Gastroesophageal sphincter (tissue), 4 donors: ENCODE data around the gene PAXIP1. TPM values are rescaled to one million over a fixed set of nuclear protein-coding genes. Genes with fewer than 3 reads are reported as not detected.

ENCODE experiments used
- ATAC-seq: fragments of 150-250 bp; one replicate; pipeline ENCODE4 v1.9.1; 2016; ENCODE audit warnings: mild to moderate bottlenecking, moderate library complexity
- H3K27ac ChIP-seq, 4 donors: fragments of 200-600 bp; sonication (generic) in 3 of 4; 1 replicate in 3 of 4; 2 replicates in 1 of 4; pipeline ENCODE4 v1.5.1; 2016 to 2019
- H3K27me3 ChIP-seq: fragments of 200-600 bp; sonication (generic); one replicate; pipeline ENCODE4 v1.5.1; 2019
- H3K36me3 ChIP-seq, 2 donors: fragments of 200-600 bp; sonication (generic); one replicate each; pipeline ENCODE4 v1.5.1; 2019; ENCODE audit warnings: control low read depth in 1 of 2
- H3K4me1 ChIP-seq, 3 donors: fragments of 200-600 bp; sonication (generic); 1 replicate in 2 of 3; 2 replicates in 1 of 3; pipeline ENCODE4 v1.5.1; 2016 to 2019; ENCODE audit warnings: control low read depth in 2 of 3
- H3K4me3 ChIP-seq, 2 donors: fragments of 200-600 bp; sonication (generic); one replicate each; pipeline ENCODE4 v1.5.1; 2019; ENCODE audit warnings: mild to moderate bottlenecking in 1 of 2, moderate library complexity in 1 of 2
- H3K9me3 ChIP-seq, 3 donors: fragments of 200-600 bp; sonication (generic); one replicate each; pipeline ENCODE4 v1.5.1; 2017 to 2019; ENCODE audit warnings: control low read depth in 2 of 3
- CTCF ChIP-seq, 4 experiments: fragments of 200-600 bp in 2 of 4; fragments of 450-650 bp in 2 of 4; sonication (generic) in 1 of 4; IDR thresholded peaks; one replicate each; pipeline ENCODE4 v1.5.1; 2017 to 2019; ENCODE audit warnings: antibody characterized with exemption in 4 of 4, mild to moderate bottlenecking in 2 of 4, moderate library complexity in 2 of 4
- EP300 ChIP-seq: sonication (generic); formaldehyde crosslinking; IDR thresholded peaks from one replicate; pipeline ENCODE4 v1.6.1; 2017; ENCODE audit warnings: antibody characterized with exemption, mild to moderate bottlenecking
- POLR2A ChIP-seq, 2 donors: fragments of 450-650 bp; IDR thresholded peaks; one replicate each; pipeline ENCODE4 v1.6.1; 2017; ENCODE audit warnings: antibody characterized with exemption in 2 of 2, mild to moderate bottlenecking in 2 of 2, moderate library complexity in 1 of 2
- POLR2AphosphoS5 ChIP-seq: sonication (generic); formaldehyde crosslinking; IDR thresholded peaks from one replicate; pipeline ENCODE4 v1.6.1; 2017; ENCODE audit warnings: antibody characterized with exemption
- WGBS, 2 donors: methylation state at CpG; one replicate each; pipeline ENCODE4 v1.1.5; 2018; ENCODE audit warnings: low coverage in 1 of 2; 5-methylcytosine and 5-hydroxymethylcytosine counted together
- total RNA-seq, 4 donors: library from RNA; depleted of rRNA; stranded (reverse); fragments of >200 nt; gene quantifications; one replicate each; pipeline ENCODE4 v1.1.0, GENCODE V29; 2016

Gene PAXIP1
- total RNA-seq, 4 donors from 2014 or later = 8.1 to 14.3 (median 10.6) TPM

DNA sequence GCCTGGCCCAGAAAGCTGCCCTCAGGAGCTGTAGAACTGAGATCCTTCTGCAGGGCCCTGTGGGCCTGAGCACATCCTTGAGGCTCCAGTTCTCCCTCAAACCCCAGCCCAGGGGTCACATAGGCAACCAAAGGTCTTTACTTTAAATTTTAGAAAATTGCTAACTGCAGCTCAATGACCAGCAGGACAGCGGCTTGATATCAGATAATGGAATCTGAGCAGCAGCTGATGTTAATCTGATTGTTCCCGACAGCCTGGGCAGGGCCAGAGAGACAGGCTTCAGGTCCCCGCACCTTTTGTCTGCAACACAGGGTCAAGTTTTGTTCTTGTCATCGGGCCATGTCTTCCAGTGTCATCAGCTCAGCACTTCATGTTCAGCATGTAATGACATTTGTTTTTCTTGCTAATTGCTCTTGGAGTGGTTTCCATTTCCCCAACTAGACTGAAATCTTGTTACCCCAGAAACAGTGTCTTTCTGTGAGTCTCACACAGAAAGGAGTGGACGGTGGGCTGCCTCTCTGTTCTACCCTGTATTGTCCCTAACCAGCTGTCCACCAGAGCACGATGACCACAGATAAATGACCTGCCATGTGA, 91.0 kb downstream of the PAXIP1 start:
- H3K27ac ChIP-seq = no peak overlapping the region
- H3K36me3 ChIP-seq = no peaks in the 10 kb centered on the region
- H3K9me3 ChIP-seq = peaks cover 0 to 16% (median 0%) of the 10 kb centered on the region in 3 donors
- peaks cover 0 to 12% (median 3%) of the 10 kb centered on the region in 3 donors for H3K4me1 ChIP-seq
- peaks cover 71% of the 10 kb centered on the region for H3K27me3 ChIP-seq
- no peak for TF ChIP-seq POLR2AphosphoS5
- ATAC-seq = no peak
- H3K4me3 ChIP-seq = no peak overlapping the region
- WGBS, 2 donors = 81 to 82% methylated on average over 3 to 5 of the region's 6 CpGs

- Histone ChIP-seq H3K36me3 (no peaks in the 10 kb centered on the region), H3K4me1 (peaks cover 0 to 12% (median 3%) of the 10 kb centered on the region in 3 donors), H3K27ac (no peak overlapping the region), H3K4me3 (no peak overlapping the region), H3K27me3 (peaks cover 70% of the 10 kb centered on the region), H3K9me3 (peaks cover 0 to 19% (median 0%) of the 10 kb centered on the region in 3 donors)
- TF ChIP-seq CTCF (IDR thresholded peaks at IDR 0.05) (no peak), EP300 (no peak), POLR2AphosphoS5 (no peak), POLR2A (IDR thresholded peaks at IDR 0.05) (no peak)
- 25% methylated on average over 1 of the region's 2 CpGs; no CpG with 5 or more reads in 1 of the 2 donors for WGBS, 2 donors
- ATAC-seq = no peak
Measured at GRCh38 chr7:154911411-154911810, 91.5 kb downstream of the PAXIP1 start.

DNA sequence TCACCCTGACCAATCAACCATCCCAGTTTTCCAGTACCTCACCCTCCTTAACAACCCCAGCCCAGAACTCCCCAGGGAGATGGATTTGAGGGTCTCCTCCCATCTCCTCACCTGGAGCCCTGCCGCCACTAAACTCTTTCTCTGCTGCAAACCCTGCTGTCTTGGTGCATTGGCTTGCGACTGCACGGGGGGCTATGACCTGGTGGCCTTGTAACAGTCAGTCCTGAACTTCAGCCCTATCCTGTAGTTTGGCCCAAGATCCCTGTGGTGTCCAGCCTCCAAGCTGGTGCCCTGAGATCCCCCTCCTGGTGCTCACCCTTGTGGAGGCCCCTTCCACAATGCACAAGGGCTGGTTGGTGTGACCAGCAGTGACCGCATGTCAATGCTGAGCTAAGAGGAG, 91.9 kb downstream of the PAXIP1 start:
- no peak for ATAC-seq
- Histone ChIP-seq H3K9me3 (peaks cover 0 to 19% (median 0%) of the 10 kb centered on the region in 3 donors), H3K36me3 (no peaks in the 10 kb centered on the region), H3K4me1 (peaks cover 0 to 12% (median 3%) of the 10 kb centered on the region in 3 donors), H3K27me3 (peaks cover 66% of the 10 kb centered on the region), H3K27ac (no peak overlapping the region), H3K4me3 (no peak overlapping the region)
- WGBS, 2 donors = 100% methylated on average over 1 to 3 of the region's 4 CpGs
- TF ChIP-seq CTCF (IDR thresholded peaks at IDR 0.05) (no peak), POLR2AphosphoS5 (no peak), POLR2A (IDR thresholded peaks at IDR 0.05) (no peak), EP300 (no peak)

GRCh38 chr7:154910125-154910524, 92.8 kb downstream of the PAXIP1 start:
- H3K4me1 ChIP-seq = peaks cover 0 to 12% (median 3%) of the 10 kb centered on the region in 3 donors
- no peaks in the 10 kb centered on the region for H3K36me3 ChIP-seq
- H3K27me3 ChIP-seq = peaks cover 59% of the 10 kb centered on the region
- H3K9me3 ChIP-seq = peaks cover 0 to 19% (median 0%) of the 10 kb centered on the region in 3 donors
- no CpG with 5 or more reads among the region's 4 CpGs for WGBS, 2 donors
- no peak overlapping the region for H3K4me3 ChIP-seq
- TF ChIP-seq EP300 = no peak
- no peak for TF ChIP-seq POLR2AphosphoS5
- TF ChIP-seq CTCF (IDR thresholded peaks at IDR 0.05) = no peak
- no peak for TF ChIP-seq POLR2A (IDR thresholded peaks at IDR 0.05)
- no peak for ATAC-seq
- no peak overlapping the region for H3K27ac ChIP-seq

GRCh38 chr7:154909241-154910105, 93.5 kb downstream of the PAXIP1 start:
- Histone ChIP-seq H3K27me3 (peaks cover 55% of the 10 kb centered on the region), H3K4me1 (peaks cover 0 to 9% (median 3%) of the 10 kb centered on the region in 3 donors), H3K27ac (no peak overlapping the region), H3K36me3 (no peaks in the 10 kb centered on the region), H3K9me3 (peaks cover 0 to 19% (median 0%) of the 10 kb centered on the region in 3 donors), H3K4me3 (no peak overlapping the region)
- 66 to 71% methylated on average over 5 to 17 of the region's 26 CpGs for WGBS, 2 donors
- no peak for ATAC-seq
- TF ChIP-seq EP300 (no peak), CTCF (IDR thresholded peaks at IDR 0.05) (no peak), POLR2A (IDR thresholded peaks at IDR 0.05) (no peak), POLR2AphosphoS5 (no peak)
